HG03520 (cell line): ENCODE measurements around the gene FBLN2.
"Not testable (repeated sequence)": the region's sequence is repeated elsewhere in the genome, so short reads cannot be mapped to it uniquely, and the experiment has no call there.

ENCODE experiments used
- ATAC-seq: cut with Tn5 transposase; IDR thresholded peaks from one replicate; pipeline ENCODE4 v1.9.1; 2021; ENCODE audit warnings: mild to moderate bottlenecking, moderate library complexity; ENCODE audit not compliant: unreplicated experiment

The FBLN2 gene

DNA sequence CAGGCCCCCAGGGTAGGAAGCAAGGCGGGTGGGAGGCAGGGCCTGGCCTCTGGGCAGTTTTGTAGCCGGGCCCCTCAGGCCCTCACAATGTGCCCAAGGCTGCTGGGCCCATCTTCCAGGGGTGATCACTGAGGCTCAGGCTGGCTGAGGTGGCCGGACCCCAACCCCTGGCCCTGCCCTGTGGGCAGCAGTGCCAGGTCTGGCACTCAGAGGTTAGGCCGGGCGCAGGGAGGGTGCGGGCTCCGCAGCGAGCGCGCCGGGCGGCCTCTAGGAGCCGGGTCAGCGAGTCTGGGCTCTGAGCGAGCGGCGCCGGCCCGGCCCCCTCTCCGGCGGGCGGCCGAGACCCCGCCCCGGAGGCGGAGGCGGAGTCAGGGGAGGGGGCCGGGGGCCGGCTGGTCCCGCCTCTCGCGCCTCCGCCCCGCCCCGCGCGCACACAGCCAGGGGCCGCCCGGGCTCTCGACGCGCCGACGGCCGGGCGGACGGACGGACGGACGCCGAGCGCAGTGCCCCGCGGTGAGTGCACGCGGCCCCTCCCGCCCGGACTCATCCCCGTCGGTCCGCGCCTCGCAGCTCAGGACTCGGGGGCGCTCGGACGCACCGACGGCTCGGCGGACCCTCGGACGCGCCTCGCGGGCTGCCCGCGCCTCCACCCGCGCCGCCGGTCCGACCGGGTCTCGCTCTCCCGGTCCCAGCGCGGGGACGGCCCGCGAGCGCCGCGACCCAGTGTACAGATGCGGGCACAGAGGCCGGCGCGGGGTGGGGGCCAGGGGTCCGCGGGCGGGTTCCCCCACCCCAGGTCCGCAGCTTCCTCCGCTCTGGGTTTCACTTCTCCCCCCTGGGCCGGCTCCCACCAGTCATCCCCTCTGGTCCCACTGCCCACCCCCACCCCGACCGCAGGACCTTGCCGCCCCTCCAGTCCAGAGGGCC lies at the start of gene FBLN2:
Gene FBLN2 (plus strand): TSS at position 430 of the 927 bp plus-strand sequence. CDS start 21,231 bp downstream, outside the sequence.
- ATAC-seq: no peak

DNA sequence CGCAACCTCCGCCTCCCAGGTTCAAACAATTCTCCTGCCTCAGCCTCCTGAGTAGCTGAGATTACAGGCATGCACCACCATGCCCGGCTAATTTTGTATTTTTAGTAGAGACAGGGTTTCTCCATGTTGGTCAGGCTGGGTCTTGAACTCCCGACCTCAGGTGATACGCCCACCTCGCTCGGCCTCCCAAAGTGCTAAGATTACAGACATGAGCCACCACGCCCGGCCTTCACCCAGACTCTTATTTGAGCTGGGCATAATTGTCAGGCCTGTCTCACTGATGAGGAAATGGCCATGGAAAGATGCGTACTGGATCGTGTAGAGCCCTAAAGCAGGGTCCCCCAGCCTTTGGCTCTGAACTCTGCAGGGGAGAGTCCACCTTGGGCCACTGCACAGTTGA lies 49.7 kb upstream of the FBLN2 start:
- ATAC-seq: not testable (repeated sequence)

DNA sequence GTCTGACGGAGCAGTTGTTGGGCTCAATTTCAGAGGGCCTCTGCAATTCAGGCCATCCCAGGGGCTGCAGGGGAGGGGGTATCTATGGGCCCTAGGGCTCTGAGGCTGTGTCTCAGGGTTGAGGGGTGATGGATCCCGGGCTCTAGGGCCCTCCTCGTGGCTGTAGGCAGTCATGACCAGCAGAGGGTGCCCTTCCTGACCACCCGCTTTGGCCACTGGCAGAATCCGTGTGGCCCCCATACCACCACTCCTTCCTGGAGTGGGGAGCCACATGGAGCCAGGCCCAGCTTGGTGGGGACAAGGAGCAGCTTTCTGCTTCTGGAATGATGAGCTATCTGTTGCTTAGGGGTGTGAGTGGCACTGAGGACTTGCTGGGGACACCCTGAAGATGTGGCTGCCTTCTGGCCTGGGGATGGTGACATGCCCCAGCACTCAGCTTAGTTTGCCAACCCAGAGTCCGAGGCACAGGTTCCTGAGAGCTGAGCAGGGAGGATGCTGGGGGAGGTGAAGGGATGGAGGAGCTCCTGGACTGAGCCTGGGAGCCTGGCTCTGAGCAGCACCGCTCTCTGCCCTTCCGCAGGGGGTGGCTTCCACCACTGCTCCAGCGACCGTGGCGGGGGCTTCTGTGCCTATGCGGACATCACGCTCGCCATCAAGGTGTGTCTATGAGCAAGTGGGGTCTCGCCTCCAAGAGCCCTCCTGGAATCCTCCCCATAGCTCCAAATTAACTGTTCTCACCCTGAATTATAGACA lies 48.6 kb upstream of the FBLN2 start:
- no peak for ATAC-seq

DNA sequence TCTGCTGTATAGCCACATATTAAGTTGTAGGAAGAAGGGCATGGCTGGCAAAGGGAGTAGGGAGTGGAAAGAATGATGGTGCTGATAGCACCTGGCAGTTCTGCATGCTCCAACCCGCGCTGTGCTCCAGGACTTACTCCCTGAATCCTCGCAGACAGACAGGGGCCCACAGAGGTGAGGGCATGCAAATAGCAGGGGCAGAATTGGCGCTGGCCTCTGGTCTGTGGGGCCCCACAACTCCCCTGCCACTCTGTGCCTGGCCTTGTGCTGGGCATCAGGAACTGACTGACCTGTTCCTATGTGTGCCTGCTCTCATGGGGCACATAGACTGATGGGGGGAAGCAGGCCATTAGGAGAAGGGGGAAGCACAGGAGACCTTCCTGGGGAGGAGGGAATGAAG lies 47.9 kb upstream of the FBLN2 start:
- ATAC-seq: no peak

DNA sequence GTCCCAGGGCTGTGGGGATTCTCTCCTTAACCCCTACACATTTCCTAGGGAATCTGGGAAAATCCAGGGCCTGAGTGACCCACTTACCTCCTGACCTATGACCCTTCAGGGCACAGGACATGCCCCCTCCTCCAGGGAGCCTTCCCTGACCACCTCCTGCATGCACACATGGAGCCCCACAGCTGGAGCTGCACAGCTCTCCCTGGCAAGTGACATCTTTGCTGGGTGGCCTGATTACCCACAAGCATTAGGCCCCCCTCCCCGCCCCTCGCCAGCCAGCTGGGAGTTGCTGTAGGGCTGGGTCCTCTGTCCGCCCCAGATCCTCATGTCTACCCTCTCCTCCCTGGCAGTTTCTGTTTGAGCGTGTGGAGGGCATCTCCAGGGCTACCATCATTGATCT lies 47.4 kb upstream of the FBLN2 start:
- no peak for ATAC-seq

DNA sequence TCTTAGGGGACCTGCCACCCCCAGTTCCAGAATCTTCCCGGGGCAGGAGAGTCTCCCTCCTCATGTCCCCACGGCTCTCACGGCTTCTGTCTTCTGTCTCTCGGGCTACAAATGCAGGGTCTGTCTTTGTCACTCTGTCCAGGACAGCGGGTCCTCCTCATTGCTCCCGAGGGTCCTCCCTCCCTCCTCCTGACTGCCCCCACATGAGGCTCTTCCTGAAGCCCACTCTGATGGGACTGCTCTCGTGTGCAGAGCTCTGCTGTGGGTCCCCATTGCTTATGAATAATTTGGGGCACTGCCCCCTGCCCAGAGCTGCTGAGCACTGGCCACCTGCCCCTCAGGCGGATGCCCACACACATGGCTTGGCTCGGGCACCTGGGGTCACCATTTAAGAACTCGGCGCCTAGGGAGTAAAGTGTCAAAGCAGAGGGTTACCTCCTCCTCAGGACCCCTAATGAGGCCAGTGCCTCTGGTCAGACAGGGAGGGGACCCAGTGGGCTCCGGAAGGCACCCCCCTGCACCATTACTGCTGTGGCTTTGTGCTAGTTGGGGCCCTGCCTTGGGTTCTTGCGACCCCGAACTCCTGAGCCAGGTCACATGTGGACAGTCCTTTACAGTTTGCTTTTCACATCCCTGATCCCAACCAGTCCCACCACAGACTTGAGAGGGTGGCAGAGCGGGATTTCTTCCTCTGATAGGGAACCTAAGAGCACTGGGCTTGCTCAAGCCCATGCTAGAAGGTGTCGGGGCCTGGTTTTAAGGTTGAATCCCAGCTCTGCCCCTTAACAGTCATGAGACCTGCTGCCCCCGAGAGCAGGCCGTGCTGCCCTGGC lies 46.8 kb upstream of the FBLN2 start:
- ATAC-seq: no peak

DNA sequence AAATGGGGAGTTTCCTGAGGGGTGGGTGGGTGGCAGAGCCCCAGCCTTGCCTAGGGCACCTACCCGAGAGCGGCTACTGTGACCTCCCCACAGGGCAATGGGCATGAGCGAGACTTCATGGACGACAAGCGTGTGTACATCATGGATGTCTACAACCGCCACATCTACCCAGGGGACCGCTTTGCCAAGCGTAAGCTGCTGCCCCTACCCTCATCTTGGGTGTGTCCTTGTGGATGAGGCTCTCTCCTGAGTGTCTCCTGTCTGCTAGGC lies 46.2 kb upstream of the FBLN2 start:
- no peak for ATAC-seq

DNA sequence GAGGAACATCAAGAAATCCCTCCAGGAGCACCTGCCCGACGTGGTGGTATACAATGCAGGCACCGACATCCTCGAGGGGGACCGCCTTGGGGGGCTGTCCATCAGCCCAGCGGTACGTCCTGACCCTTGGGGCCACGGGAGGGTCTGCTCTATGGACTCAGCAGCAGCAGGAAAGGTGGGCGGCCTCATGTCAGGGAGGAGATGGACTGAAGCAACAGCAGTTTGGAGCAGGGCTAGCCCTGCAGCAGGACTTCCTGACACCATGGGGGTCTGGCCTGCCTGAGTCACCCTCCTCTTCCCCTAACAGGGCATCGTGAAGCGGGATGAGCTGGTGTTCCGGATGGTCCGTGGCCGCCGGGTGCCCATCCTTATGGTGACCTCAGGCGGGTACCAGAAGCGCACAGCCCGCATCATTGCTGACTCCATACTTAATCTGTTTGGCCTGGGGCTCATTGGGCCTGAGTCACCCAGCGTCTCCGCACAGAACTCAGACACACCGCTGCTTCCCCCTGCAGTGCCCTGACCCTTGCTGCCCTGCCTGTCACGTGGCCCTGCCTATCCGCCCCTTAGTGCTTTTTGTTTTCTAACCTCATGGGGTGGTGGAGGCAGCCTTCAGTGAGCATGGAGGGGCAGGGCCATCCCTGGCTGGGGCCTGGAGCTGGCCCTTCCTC lies 44.6 kb upstream of the FBLN2 start:
- ATAC-seq: no peak

DNA sequence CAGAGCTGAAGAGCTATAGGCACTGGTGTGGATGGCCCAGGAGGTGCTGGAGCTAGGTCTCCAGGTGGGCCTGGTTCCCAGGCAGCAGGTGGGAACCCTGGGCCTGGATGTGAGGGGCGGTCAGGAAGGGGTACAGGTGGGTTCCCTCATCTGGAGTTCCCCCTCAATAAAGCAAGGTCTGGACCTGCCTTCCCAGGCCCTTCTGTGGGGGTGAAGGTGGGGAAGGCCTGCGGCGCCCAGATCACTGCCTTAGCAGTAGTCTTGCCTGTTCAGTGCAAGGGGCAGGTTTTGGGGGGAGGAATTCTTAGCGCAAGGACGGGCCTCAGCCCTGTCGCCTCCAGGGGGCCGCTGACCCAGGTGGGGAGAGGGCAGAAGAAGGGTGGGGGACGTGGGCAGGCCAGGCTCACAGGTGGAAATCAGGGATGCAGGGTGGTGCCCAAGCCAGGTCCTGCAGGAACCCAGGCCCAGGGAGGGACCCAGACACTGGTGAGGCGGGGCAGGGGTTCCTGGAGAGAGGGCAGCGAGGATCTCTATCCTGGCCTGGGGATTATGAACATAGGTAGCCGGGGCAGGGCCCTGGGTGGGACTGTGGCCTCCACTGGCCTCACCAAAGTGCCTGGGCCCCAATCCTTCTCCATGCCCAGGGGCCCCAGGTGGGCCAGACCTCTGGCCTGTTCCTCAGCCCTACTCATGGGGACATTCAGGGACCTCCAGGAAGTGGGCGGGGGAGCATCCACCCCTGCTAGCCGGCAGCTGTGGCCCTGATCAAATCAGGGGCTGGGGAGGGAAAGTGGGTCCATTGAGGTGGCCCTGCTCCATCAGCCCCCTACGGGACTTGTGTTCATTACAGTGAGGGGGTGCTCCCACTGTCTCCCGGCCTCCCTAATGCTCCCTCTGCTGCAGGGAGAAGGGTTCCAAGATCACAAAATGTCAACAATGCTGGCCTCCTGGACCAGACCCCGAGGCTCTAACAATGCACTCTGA lies 43.5 kb upstream of the FBLN2 start:
- ATAC-seq: no peak

DNA sequence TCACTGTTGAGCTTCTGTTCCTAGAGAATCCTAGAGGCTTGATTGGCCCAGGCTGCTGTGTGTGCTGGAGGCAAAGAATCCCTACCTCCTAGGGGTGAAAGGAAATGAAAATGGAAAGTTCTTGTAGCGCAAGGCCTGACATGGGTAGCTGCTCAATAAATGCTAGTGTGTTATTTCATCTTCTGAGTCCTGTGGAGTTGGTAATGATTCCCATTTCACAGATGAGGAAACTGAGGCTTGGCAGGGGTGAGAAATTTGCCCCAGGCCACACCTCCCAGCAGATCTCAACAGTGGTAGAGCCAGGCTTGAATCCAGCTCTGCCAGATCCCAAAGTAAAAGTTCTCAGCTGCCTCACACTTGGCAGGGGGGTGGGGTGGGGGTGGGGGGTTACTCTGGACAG lies 42.7 kb upstream of the FBLN2 start:
- no peak for ATAC-seq

DNA sequence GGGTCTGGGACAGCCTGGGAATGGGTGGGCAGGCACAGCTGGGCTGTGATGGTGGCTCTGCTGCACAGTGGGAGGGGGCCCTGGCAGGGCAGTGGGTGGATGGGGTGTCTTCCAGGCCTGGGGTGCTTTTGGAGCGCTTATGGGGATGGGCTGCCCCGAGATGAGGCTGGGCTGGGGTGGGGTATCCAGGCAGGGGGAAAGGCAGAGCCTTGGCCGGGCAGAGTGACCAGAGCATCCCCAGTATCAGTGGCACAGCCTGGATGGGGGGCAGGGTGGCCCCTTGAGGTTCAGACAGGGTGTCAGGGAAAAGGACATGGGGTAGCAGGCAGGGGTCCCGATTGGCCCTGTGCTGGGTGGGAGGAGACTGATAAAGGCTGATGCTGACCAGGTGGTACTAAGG lies 42.2 kb upstream of the FBLN2 start:
- ATAC-seq: no peak

DNA sequence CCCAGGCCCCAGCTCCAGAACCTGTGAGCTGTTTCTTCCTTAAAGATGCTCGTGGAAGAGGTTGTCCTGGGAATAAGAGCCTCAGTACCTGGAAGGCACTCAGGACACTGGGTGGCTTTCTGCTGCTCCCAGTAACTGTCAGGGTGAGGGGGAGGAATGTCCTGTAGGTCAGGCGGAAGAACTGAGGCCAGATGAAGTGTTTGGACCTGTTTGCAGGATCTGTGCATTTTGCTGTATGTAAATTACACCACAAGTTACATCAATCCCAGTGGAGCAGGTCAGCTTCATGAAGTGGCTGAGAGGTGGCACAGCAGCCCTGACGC lies 41.7 kb upstream of the FBLN2 start:
- ATAC-seq: no peak

DNA sequence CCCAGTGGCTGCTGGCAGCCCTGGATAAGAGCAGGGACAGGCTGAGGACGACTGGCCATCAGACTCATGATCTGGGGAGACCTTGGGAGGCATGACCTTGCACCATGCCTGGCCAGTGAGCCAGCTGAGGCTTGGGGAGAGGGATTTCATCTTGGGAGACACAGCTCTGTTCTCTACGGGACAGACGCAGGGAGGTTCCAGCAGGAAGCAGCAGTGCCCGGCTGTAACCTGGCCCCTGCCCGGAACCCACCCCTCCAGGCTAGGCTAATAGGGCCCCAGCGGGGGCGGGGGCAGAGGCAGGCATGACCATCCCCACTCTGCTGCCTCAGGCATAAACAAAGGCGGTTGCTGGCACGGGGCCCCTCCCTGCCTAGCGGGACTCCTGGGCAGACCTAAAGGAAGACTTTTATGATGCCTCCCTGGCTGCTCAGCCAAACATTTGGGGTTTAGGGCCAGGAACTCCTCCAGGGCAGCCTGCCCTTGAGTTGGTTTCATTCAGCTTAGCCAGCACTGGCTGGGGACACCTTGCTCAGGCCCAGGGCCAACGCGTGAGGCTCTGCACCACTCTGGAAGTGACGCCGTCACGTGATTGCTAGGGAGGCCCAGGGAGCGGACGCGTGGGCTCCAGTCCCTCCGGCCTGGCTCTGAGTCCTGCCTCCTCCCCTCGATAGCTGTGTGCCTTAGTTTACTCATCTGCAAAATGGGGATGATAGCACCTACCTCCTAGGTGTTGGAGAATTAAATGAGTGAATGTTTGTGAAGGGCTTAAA lies 41.2 kb upstream of the FBLN2 start:
- ATAC-seq: no peak

DNA sequence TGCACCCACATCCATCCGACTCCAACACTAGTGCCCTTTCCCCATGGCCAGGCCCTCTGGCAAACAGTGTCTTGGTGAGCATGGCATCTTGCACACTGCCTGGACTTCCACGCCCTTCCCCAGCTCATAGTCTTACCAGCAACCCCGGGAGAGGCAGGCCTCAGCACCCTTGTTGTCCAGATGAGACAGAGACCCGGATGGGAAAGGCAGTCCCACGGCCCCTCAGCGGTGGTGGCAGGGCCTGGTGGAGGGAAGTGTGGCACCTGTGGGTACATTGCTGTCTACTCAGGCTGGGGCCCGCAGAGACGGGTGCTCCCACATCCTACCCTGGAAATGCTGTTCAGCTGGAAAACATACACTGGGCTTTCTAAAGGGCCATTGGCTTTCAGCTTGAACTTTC lies 40.4 kb upstream of the FBLN2 start:
- no peak for ATAC-seq

DNA sequence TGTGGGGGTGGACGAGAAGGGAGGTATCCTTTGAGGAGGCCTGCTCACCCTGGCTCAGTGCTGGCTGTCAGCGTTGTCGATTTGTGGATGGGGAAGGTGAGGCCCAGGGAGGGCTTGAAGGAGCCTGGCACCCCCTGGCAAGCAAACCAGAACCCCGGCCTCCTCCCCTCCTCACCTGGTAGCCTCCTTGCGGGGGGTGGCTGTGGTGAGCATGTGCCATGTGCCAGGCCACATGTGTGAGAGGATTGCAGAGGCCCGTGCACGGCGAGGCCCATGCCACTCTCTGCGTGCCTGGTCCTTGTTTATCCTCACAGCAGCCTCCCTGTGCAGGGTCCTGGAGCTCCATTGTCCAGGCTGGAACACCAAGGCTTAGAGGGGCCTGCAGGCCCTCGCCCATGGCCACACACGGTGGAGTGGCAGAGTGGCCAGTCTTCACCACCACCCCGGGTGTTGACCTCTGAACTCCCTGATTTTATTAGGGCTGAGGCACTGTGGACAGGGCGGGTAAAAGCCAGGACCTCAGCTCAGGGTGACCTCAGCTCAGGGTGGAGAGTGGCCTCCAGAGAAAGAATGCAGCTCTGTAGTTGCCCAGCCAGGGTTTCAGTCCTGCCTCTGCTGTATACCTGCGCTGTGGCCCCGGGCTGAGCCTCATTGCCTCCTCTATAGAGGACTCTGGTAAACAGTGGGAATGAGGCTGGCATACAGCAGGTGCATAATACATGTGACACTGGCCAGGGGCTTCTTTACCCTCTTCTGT lies 39.7 kb upstream of the FBLN2 start:
- no peak for ATAC-seq

DNA sequence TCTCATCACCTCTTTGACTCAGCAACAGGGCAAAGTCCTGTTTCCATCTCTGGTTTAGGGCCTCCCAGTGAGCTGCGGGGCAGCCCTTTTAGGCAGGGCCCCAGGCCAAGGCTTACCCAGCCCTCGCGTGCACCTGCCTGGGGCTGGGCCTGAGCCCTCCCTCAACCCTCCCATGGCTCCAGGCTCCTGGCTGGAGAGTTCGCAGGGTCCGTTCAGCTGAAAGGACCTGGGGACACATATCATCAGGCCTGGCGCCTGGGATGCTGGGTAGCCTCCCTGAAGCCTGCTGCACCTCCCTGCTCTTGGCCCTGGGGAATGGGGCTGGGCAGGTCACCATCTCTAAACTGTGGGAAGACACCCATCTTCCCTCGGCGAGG lies 39.1 kb upstream of the FBLN2 start:
- ATAC-seq: no peak

DNA sequence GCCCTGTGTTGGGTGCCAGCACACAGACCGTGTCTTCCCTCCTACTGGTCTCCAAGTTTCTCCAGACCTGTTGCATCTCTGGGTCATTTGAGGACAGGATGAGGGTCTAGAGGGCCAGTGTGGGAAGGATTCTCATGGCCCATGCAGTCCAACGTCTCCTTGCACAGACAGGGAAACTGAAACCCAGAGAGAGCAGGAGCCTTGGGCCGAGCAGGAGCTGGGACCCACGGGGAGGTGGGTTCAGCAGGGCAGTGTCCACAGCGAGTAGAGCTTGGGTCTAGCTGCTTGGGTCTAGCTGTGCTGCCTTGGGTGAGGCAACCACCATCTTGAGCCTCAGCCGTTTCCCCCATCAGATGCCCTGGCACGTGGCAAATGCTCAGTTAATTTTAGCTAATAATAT lies 36.5 kb upstream of the FBLN2 start:
- no peak for ATAC-seq

DNA sequence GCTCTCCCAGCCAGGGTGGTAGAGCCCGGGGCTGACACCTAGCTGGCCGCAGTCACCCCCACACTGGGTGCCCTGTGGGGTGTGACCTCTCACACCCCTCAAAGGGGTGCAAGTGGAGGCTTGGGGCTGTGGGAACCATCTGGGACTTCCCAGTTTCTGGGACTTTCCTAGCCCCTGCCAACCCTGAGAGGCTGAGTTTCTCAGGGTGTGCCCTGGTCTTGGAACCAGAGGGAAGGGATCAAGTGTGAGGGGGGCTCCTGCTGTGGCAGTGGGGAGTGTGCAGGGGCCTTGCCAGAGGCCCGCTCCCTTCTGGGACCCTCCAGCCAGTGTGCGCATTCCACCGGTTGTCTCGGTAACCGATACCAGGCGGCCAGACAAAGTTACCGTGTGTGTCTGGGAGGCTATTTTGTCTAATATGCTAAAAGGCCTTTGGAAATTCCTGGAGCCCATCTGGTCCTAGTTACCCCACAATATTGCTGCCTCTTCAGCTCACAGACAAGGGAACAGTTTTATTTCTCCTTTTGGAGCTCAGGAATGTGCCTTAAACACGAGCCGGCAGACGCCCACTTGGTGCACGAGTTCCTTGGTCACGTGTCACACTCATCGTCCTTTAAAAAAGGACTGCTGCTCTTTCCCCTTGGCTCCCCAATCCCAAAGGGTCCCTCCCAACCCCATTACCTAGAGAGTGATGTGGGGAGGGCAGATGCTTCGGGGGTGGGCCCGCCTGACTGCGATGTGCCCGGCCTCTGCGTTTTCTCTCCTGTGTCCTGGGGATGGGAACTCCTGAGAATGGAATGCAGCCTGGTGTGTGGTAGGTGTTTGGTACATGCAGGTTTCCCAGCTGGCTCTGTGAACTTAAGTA lies 35.6 kb upstream of the FBLN2 start:
- no peak for ATAC-seq
